ENCODE measurements around the gene ACP5. TPM values are rescaled to one million over a fixed set of nuclear protein-coding genes. Genes with fewer than 3 reads are reported as not detected.

Gene ACP5
- total and polyA plus RNA-seq, 2 of the 8 experiments (the other 6 are each of a cell fraction or from before 2014, with no cell fraction given), result 9.0 to 14.3 TPM

- Histone ChIP-seq H4K91ac (replicated peaks; ENCODE audit: insufficient read length, low read length) (no peak overlapping the region), H3K79me1 (ENCODE audit: low read depth, low read length) (no peaks in the 10 kb centered on the region), H3K4me3 (ENCODE audit: extremely low read depth in 1 of 4, insufficient read depth in 2 of 4, low read depth in 3 of 4, low read length in 4 of 4) (peak overlapping the region in 1 of 4 experiments; percentile 54; a peak in 1 of 8 replicates), H3K23me2 (ENCODE audit: low read depth, low read length) (peaks cover 6% of the 10 kb centered on the region; the same call in 1 of the 2 replicates), H3K23ac (ENCODE audit: insufficient read length) (no peak overlapping the region), H2AK5ac (ENCODE audit: low read depth, low read length) (no peak overlapping the region), H3K4me2 (ENCODE audit: insufficient read depth in 1 of 2, low read depth in 2 of 2, low read length in 2 of 2) (peak overlapping the region; percentile 73 to 78), H2BK20ac (ENCODE audit: low read length) (no peak overlapping the region), H3K27me3 (replicated peaks in 1 of 4; ENCODE audit: control insufficient read depth in 3 of 4, extremely low read depth in 1 of 4, insufficient read depth in 3 of 4, low read length in 3 of 4) (no peaks in the 10 kb centered on the region), H2BK15ac (ENCODE audit: low read length) (no peak overlapping the region), H2AFZ (ENCODE audit: low read length) (no peak overlapping the region), H3K4me1 (replicated peaks in 1 of 4; ENCODE audit: control insufficient read depth in 3 of 4, insufficient read depth in 4 of 4, low read length in 3 of 4) (peaks cover 4 to 20% (median 17%) of the 10 kb centered on the region in 4 experiments), H2BK5ac (ENCODE audit: low read depth, low read length) (no peak overlapping the region), H4K5ac (ENCODE audit: insufficient read length, low read depth, low read length) (no peak overlapping the region), H3K56ac (replicated peaks; ENCODE audit: insufficient read length, low read depth, low read length) (no peak overlapping the region), H3K9ac (replicated peaks in 1 of 4; ENCODE audit: extremely low read depth in 1 of 4, low read depth in 3 of 4, low read length in 3 of 4) (no peak overlapping the region), H4K20me1 (replicated peaks in 1 of 2; ENCODE audit: control insufficient read depth in 1 of 2, insufficient read depth in 2 of 2, low read length in 2 of 2) (no peaks in the 10 kb centered on the region), H3K9me3 (ENCODE audit: insufficient read depth in 2 of 2, low read depth in 1 of 2, low read length in 1 of 2) (no peaks in the 10 kb centered on the region), H3K14ac (ENCODE audit: insufficient read length) (no peak overlapping the region), H2BK12ac (ENCODE audit: low read depth, low read length) (0 out of 2 replicates have a peak overlapping the region, but pooled peaks have one; percentile 50), H3K4ac (replicated peaks; ENCODE audit: insufficient read length, low read depth, low read length) (no peak overlapping the region), H4K8ac (ENCODE audit: extremely low read depth, insufficient read depth, low read length) (peak overlapping the region; percentile 40; the same call in 1 of the 2 replicates), H2BK120ac (replicated peaks; ENCODE audit: low read depth, low read length) (no peak overlapping the region), H3K27ac (ENCODE audit: low read depth, low read length) (no peak overlapping the region), H3K18ac (ENCODE audit: extremely low read depth, low read length) (peak overlapping the region; percentile 60; the same call in 1 of the 2 replicates), H3K79me2 (ENCODE audit: control insufficient read depth in 1 of 2, insufficient read depth in 2 of 2, low read length in 2 of 2) (no peaks in the 10 kb centered on the region), H3K36me3 (ENCODE audit: control insufficient read depth in 2 of 4, insufficient read depth in 4 of 4, low read length in 3 of 4) (no peaks in the 10 kb centered on the region)
- no peak for TF ChIP-seq RBBP5 (IDR thresholded peaks at IDR 0.05; ENCODE audit: borderline replicate concordance, low read depth, low read length)
- 0 out of 3 replicates have a peak, but pooled peaks of 1 of the 2 experiments have one; percentile 15 for TF ChIP-seq POLR2A (IDR thresholded peaks at IDR 0.05; ENCODE audit: control extremely low read depth in 1 of 2, low read depth in 2 of 2, low read length in 2 of 2)
- TF ChIP-seq GTF2F1 (IDR thresholded peaks at IDR 0.05; ENCODE audit: borderline replicate concordance, low read depth, low read length), result no peak
- DNase-seq (ENCODE audit: low read depth in 1 of 2, low spot score in 2 of 2) (no peak), FAIRE-seq (no peak)
- CTCF ChIA-PET (ENCODE audit: partially characterized antibody), result interaction anchor here (1.2 kb wide), 1 partner anchor 135 kb away, joined by 3 read pairs; no protein-coding TSS in a partner anchor
- POLR2A ChIA-PET (ENCODE audit: partially characterized antibody), result interaction anchor here (0.6 to 1.5 kb wide), 5 partner anchors 14 to 92 kb away, joined by 3 read pairs; no protein-coding TSS in a partner anchor
- WGBS, 2 experiments (ENCODE audit: extremely low coverage in 1 of 2, insufficient coverage in 1 of 2, insufficient read length in 1 of 2, insufficient replicate concordance in 2 of 2, low coverage in 1 of 2, low lambda C conversion rate in 2 of 2, missing lambda C conversion rate in 1 of 2), result 77% methylated on average over 2 of the region's 5 CpGs; no CpG with 5 or more reads in 1 of the 2 experiments
Observed at GRCh38 chr19:11540645-11541044, 36.8 kb downstream of the ACP5 start.

All from H1 (cell line).